WTC11 (cell line): ENCODE measurements around the gene NRXN3. TPM values are rescaled to one million over a fixed set of nuclear protein-coding genes. Genes with fewer than 3 reads are reported as not detected.

ENCODE experiments used
- ATAC-seq: fragments of 200-7000 bp; cut with Tn5 transposase; 2 replicates; pipeline ENCODE4 v1.10.0; 2021; ENCODE audit warnings: mild to moderate bottlenecking, moderate library complexity
- CTCF ChIA-PET: fragments of 300-600 bp; sonication (Branson Sonifier 250); formaldehyde crosslinking; loops from one replicate; lab custom pipeline; 2021; ENCODE audit warnings: antibody characterized with exemption; lab: Charles Lee
- POLR2A ChIA-PET: fragments of 350-600 bp; sonication (Branson Sonifier 250); formaldehyde crosslinking; loops from one replicate; lab custom pipeline; 2021; ENCODE audit warnings: antibody characterized with exemption; lab: Charles Lee
- DNase-seq: peaks from one replicate; pipeline ENCODE4 v3.0.0; 2021; ENCODE audit warnings: low spot score
- H3K27ac Mint-ChIP-seq: 2 replicates; pipeline ENCODE4 v1.8.0; 2021; ENCODE audit warnings: mixed read lengths
- H3K27me3 Mint-ChIP-seq: 2 replicates; pipeline ENCODE4 v1.8.0; 2021; ENCODE audit warnings: low read depth, mild to moderate bottlenecking, moderate library complexity, mixed read lengths
- H3K36me3 Mint-ChIP-seq: 2 replicates; pipeline ENCODE4 v1.8.0; 2021; ENCODE audit warnings: mixed read lengths
- H3K4me1 Mint-ChIP-seq: 2 replicates; pipeline ENCODE4 v1.8.0; 2022; ENCODE audit warnings: mixed read lengths
- H3K4me3 Mint-ChIP-seq: 2 replicates; pipeline ENCODE4 v1.8.0; 2021; ENCODE audit warnings: mild to moderate bottlenecking, moderate library complexity, mixed read lengths
- H3K9me3 Mint-ChIP-seq: 2 replicates; pipeline ENCODE4 v1.8.0; 2021; ENCODE audit warnings: mixed read lengths
- EMX1 ChIP-seq: fragments of 250-450 bp; sonication (Bioruptor Pico); IDR thresholded peaks from 2 replicates; pipeline ENCODE4 v1.8.0; 2021; ENCODE audit warnings: mild to moderate bottlenecking
- FOXK1 ChIP-seq: sonication (generic); formaldehyde crosslinking; IDR thresholded peaks from 2 replicates; pipeline ENCODE4 v1.8.0; 2022; ENCODE audit warnings: mild to moderate bottlenecking, moderate library complexity, missing genetic modification reagents
- FOXP1 ChIP-seq: sonication (generic); formaldehyde crosslinking; IDR thresholded peaks from 2 replicates; pipeline ENCODE4 v1.8.0; 2022; ENCODE audit warnings: missing genetic modification reagents, mild to moderate bottlenecking, moderate library complexity, borderline replicate concordance
- GABPB1 ChIP-seq: sonication (generic); formaldehyde crosslinking; IDR thresholded peaks from 2 replicates; pipeline ENCODE4 v1.8.1; 2023; ENCODE audit warnings: mild to moderate bottlenecking, missing genetic modification reagents
- GRHL2 ChIP-seq: fragments of 250-450 bp; sonication (Bioruptor Pico); IDR thresholded peaks from 2 replicates; pipeline ENCODE4 v1.8.0; 2022; ENCODE audit warnings: mild to moderate bottlenecking, moderate library complexity; ENCODE audit not compliant: insufficient replicate concordance, severe bottlenecking
- HMGA2 ChIP-seq: fragments of 250-450 bp; sonication (Bioruptor Pico); IDR thresholded peaks from 2 replicates; pipeline ENCODE4 v1.4.0; 2021; ENCODE audit warnings: mild to moderate bottlenecking, moderate library complexity
- MXD4 ChIP-seq: fragments of 250-450 bp; sonication (Bioruptor Pico); IDR thresholded peaks from 2 replicates; pipeline ENCODE4 v1.8.0; 2021; ENCODE audit warnings: mild to moderate bottlenecking, moderate library complexity, borderline replicate concordance
- NFYB ChIP-seq: sonication (generic); formaldehyde crosslinking; conservative IDR thresholded peaks from 2 replicates; pipeline ENCODE4 v1.8.0; 2022; ENCODE audit warnings: low read depth, missing genetic modification reagents
- SMAD4 ChIP-seq: sonication (generic); formaldehyde crosslinking; IDR thresholded peaks from 2 replicates; pipeline ENCODE4 v1.8.0; 2022; ENCODE audit warnings: mild to moderate bottlenecking, missing genetic modification reagents
- SOX15 ChIP-seq: fragments of 250-450 bp; sonication (Bioruptor Pico); IDR thresholded peaks from 2 replicates; pipeline ENCODE4 v1.9.0; 2021; ENCODE audit warnings: mild to moderate bottlenecking
- ZNF232 ChIP-seq: sonication (generic); formaldehyde crosslinking; IDR thresholded peaks from 2 replicates; pipeline ENCODE4 v1.8.0; 2022; ENCODE audit warnings: mild to moderate bottlenecking, missing genetic modification reagents
- ZNF317 ChIP-seq: sonication (generic); formaldehyde crosslinking; IDR thresholded peaks from 2 replicates; pipeline ENCODE4 v1.8.1; 2023; ENCODE audit warnings: low read depth, mild to moderate bottlenecking, moderate library complexity, missing genetic modification reagents, borderline replicate concordance
- total RNA-seq: library from RNA; stranded (reverse); gene quantifications from 3 replicates; pipeline ENCODE4 v1.2.3, GENCODE V29; 2021
- TF ChIP-seq, protein P1 (sequence below): fragments of 200-600 bp; IDR thresholded peaks from 2 replicates; pipeline ENCODE4 v1.8.0; 2022; ENCODE audit warnings: antibody characterized with exemption
- TF ChIP-seq, protein P2 (sequence below): sonication (generic); formaldehyde crosslinking; IDR thresholded peaks from 2 replicates; pipeline ENCODE4 v1.8.1; 2023; ENCODE audit warnings: mild to moderate bottlenecking, missing genetic modification reagents
- TF ChIP-seq, protein P3 (sequence below): sonication (generic); formaldehyde crosslinking; IDR thresholded peaks from 2 replicates; pipeline ENCODE4 v1.8.1; 2023; ENCODE audit warnings: mild to moderate bottlenecking, moderate library complexity, missing genetic modification reagents
- TF ChIP-seq, protein P4 (sequence below): sonication (generic); formaldehyde crosslinking; IDR thresholded peaks from 2 replicates; pipeline ENCODE4 v1.8.1; 2022; ENCODE audit warnings: mild to moderate bottlenecking, moderate library complexity, missing genetic modification reagents
- TF ChIP-seq, protein P5 (sequence below): sonication (generic); formaldehyde crosslinking; IDR thresholded peaks from 2 replicates; pipeline ENCODE4 v1.8.0; 2023; ENCODE audit warnings: mild to moderate bottlenecking, missing genetic modification reagents

NRXN3 gene
- total RNA-seq, 1 experiment from 2014 or later = 3.0 TPM

DNA sequence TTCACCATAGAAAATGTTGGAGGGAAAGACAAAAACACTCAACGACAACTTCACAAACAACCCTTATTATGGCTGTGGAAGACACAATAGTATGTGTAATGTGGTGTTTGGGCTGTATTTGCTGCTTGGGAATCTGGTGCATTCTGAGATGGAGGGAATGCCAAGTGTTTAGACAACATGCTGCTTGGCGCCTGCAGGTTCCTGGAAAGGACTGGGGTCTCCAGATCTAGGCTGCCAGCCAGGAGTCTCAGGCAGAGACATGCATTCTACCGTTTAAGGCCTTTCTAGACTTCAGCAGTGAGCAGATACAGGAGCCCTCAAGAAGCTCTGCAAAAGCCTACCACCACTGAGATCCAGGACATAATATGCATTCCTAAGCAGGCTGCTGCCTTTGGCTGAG, 418.7 kb downstream of the NRXN3 start (continued):
- TF ChIP-seq, protein P1, sequence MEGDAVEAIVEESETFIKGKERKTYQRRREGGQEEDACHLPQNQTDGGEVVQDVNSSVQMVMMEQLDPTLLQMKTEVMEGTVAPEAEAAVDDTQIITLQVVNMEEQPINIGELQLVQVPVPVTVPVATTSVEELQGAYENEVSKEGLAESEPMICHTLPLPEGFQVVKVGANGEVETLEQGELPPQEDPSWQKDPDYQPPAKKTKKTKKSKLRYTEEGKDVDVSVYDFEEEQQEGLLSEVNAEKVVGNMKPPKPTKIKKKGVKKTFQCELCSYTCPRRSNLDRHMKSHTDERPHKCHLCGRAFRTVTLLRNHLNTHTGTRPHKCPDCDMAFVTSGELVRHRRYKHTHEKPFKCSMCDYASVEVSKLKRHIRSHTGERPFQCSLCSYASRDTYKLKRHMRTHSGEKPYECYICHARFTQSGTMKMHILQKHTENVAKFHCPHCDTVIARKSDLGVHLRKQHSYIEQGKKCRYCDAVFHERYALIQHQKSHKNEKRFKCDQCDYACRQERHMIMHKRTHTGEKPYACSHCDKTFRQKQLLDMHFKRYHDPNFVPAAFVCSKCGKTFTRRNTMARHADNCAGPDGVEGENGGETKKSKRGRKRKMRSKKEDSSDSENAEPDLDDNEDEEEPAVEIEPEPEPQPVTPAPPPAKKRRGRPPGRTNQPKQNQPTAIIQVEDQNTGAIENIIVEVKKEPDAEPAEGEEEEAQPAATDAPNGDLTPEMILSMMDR = no peak
- TF ChIP-seq EMX1 (CRISPR knock-in tag) (no peak), GABPB1 (no peak), ZNF317 (CRISPR knock-in tag) (no peak), SMAD4 (CRISPR knock-in tag) (no peak), MXD4 (CRISPR knock-in tag) (no peak), ZNF232 (CRISPR knock-in tag) (no peak)
- TF ChIP-seq, protein P2, sequence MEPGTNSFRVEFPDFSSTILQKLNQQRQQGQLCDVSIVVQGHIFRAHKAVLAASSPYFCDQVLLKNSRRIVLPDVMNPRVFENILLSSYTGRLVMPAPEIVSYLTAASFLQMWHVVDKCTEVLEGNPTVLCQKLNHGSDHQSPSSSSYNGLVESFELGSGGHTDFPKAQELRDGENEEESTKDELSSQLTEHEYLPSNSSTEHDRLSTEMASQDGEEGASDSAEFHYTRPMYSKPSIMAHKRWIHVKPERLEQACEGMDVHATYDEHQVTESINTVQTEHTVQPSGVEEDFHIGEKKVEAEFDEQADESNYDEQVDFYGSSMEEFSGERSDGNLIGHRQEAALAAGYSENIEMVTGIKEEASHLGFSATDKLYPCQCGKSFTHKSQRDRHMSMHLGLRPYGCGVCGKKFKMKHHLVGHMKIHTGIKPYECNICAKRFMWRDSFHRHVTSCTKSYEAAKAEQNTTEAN = no peak
- TF ChIP-seq, protein P3, sequence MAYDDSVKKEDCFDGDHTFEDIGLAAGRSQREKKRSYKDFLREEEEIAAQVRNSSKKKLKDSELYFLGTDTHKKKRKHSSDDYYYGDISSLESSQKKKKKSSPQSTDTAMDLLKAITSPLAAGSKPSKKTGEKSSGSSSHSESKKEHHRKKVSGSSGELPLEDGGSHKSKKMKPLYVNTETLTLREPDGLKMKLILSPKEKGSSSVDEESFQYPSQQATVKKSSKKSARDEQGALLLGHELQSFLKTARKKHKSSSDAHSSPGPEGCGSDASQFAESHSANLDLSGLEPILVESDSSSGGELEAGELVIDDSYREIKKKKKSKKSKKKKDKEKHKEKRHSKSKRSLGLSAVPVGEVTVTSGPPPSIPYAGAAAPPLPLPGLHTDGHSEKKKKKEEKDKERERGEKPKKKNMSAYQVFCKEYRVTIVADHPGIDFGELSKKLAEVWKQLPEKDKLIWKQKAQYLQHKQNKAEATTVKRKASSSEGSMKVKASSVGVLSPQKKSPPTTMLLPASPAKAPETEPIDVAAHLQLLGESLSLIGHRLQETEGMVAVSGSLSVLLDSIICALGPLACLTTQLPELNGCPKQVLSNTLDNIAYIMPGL (CRISPR knock-in tag) = no peak
- TF ChIP-seq, protein P4, sequence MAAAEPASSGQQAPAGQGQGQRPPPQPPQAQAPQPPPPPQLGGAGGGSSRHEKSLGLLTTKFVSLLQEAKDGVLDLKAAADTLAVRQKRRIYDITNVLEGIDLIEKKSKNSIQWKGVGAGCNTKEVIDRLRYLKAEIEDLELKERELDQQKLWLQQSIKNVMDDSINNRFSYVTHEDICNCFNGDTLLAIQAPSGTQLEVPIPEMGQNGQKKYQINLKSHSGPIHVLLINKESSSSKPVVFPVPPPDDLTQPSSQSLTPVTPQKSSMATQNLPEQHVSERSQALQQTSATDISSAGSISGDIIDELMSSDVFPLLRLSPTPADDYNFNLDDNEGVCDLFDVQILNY (CRISPR knock-in tag) = no peak
- TF ChIP-seq, protein P5, sequence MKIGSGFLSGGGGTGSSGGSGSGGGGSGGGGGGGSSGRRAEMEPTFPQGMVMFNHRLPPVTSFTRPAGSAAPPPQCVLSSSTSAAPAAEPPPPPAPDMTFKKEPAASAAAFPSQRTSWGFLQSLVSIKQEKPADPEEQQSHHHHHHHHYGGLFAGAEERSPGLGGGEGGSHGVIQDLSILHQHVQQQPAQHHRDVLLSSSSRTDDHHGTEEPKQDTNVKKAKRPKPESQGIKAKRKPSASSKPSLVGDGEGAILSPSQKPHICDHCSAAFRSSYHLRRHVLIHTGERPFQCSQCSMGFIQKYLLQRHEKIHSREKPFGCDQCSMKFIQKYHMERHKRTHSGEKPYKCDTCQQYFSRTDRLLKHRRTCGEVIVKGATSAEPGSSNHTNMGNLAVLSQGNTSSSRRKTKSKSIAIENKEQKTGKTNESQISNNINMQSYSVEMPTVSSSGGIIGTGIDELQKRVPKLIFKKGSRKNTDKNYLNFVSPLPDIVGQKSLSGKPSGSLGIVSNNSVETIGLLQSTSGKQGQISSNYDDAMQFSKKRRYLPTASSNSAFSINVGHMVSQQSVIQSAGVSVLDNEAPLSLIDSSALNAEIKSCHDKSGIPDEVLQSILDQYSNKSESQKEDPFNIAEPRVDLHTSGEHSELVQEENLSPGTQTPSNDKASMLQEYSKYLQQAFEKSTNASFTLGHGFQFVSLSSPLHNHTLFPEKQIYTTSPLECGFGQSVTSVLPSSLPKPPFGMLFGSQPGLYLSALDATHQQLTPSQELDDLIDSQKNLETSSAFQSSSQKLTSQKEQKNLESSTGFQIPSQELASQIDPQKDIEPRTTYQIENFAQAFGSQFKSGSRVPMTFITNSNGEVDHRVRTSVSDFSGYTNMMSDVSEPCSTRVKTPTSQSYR (CRISPR knock-in tag) = no peak

DNA sequence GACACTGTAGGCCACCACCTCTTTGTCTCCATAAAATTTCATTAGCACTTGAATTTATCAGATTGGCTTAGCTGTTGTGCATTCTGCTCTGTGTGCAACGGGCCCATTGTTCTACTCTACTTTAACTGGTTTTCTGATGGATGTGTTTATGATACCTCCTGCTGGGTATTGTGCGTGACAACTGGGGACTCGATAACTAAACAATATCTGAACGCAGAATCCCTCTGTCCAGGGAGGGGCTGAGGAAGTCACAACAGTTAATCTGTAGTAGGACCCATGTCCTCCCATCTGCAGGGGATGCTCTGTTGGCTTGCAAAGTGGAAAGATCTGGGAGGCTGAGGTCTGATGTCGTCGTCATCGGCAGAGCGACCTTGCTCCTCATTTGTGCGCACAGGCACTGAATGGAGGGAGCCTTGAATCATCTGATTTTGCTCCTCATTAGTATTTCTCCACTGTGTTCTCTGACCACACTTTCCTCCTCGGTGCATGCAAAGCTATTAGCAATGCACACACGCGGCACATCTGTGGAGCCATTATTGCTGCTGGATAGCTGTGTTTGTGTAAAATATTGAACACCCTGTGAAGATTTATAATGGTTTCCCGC, 422.5 kb downstream of the NRXN3 start:
- ChIA-PET POLR2A (no interaction called here), CTCF (no interaction called here)
- TF ChIP-seq SMAD4 (CRISPR knock-in tag) = no peak
- TF ChIP-seq FOXP1 = no peak
- no peak for TF ChIP-seq GRHL2 (CRISPR knock-in tag)
- TF ChIP-seq SOX15 = no peak
- no peak for TF ChIP-seq FOXK1 (CRISPR knock-in tag)
- no peak for TF ChIP-seq MXD4 (CRISPR knock-in tag)
- TF ChIP-seq HMGA2 = no peak
- no peak for TF ChIP-seq NFYB (CRISPR knock-in tag)
- TF ChIP-seq GABPB1 = no peak
- Mint-ChIP-seq H3K4me3 (no peak overlapping the region), H3K27ac (no peak overlapping the region), H3K27me3 (no peaks in the 10 kb centered on the region), H3K9me3 (no peaks in the 10 kb centered on the region), H3K36me3 (no peaks in the 10 kb centered on the region), H3K4me1 (no peaks in the 10 kb centered on the region; the same call in 1 of the 2 replicates)
- DNase-seq (no peak), ATAC-seq (no peak)
